Hepatocyte (in vitro differentiated cells): Measurements from ENCODE around the gene RIOX2. TPM values are rescaled to one million over a fixed set of nuclear protein-coding genes. Genes with fewer than 3 reads are reported as not detected.

Source experiments
- DNase-seq: peaks from one replicate; pipeline ENCODE4 v3.0.0-alpha.2; 2016; ENCODE audit warnings: low spot score
- H2AFZ ChIP-seq: fragments of 200-600 bp; sonication (generic); 2 replicates; pipeline ENCODE4 v1.6.0; 2016; ENCODE audit warnings: antibody characterized with exemption, mild to moderate bottlenecking
- H3K27ac ChIP-seq: fragments of 200-600 bp; sonication (generic); 2 replicates; pipeline ENCODE4 v1.5.1; 2016; ENCODE audit warnings: mild to moderate bottlenecking
- H3K27me3 ChIP-seq: fragments of 200-600 bp; sonication (generic); 2 replicates; pipeline ENCODE4 v1.6.1; 2016
- H3K36me3 ChIP-seq: fragments of 200-600 bp; sonication (generic); replicated peaks from 2 replicates; pipeline ENCODE4 v1.5.1; 2016; ENCODE audit warnings: low read depth; ENCODE audit not compliant: insufficient read depth
- H3K4me1 ChIP-seq: fragments of 200-600 bp; sonication (generic); 2 replicates; pipeline ENCODE4 v1.5.1; 2016; ENCODE audit warnings: mild to moderate bottlenecking, moderate library complexity; ENCODE audit not compliant: insufficient read depth
- H3K4me2 ChIP-seq: fragments of 200-600 bp; sonication (generic); 2 replicates; pipeline ENCODE4 v1.6.0; 2016
- H3K4me3 ChIP-seq: fragments of 200-600 bp; sonication (generic); 2 replicates; pipeline ENCODE4 v1.5.1; 2016; ENCODE audit warnings: mild to moderate bottlenecking
- H3K79me2 ChIP-seq: fragments of 200-600 bp; sonication (generic); 2 replicates; pipeline ENCODE4 v1.6.0; 2017; ENCODE audit warnings: mild to moderate bottlenecking
- H3K9me2 ChIP-seq: fragments of 200-600 bp; sonication (generic); replicated peaks from 2 replicates; pipeline ENCODE4 v1.6.0; 2017; ENCODE audit warnings: mild to moderate bottlenecking; ENCODE audit not compliant: insufficient read depth
- H3K9me3 ChIP-seq: fragments of 200-600 bp; sonication (generic); 2 replicates; pipeline ENCODE4 v1.5.1; 2016; ENCODE audit warnings: low read depth, mild to moderate bottlenecking
- H4K20me1 ChIP-seq: fragments of 200-600 bp; sonication (generic); 2 replicates; pipeline ENCODE4 v1.6.0; 2016; ENCODE audit warnings: mild to moderate bottlenecking; ENCODE audit not compliant: insufficient read depth, poor library complexity, severe bottlenecking
- CTCF ChIP-seq: fragments of 200-600 bp; sonication (generic); IDR thresholded peaks from 2 replicates; pipeline ENCODE4 v1.5.1; 2016; ENCODE audit warnings: antibody characterized with exemption, mild to moderate bottlenecking; ENCODE audit not compliant: poor library complexity
- EZH2 ChIP-seq: fragments of 200-600 bp; sonication (generic); IDR thresholded peaks from 2 replicates; pipeline ENCODE4 v1.6.1; 2016; ENCODE audit warnings: antibody characterized with exemption, mild to moderate bottlenecking, borderline replicate concordance
- EZH2phosphoT487 ChIP-seq: fragments of 200-600 bp; sonication (generic); IDR thresholded peaks from one replicate; pipeline ENCODE4 v1.6.1; 2018; ENCODE audit warnings: antibody characterized with exemption, mild to moderate bottlenecking, low read depth, moderate library complexity; ENCODE audit not compliant: unreplicated experiment, severe bottlenecking
- whole genome bisulfite sequencing: methylation state at CpG from one replicate; pipeline ENCODE4 v1.1.6; 2016; ENCODE audit warnings: low lambda C conversion rate; ENCODE audit errors: missing lambda C conversion rate; 5-methylcytosine and 5-hydroxymethylcytosine counted together
- polyA plus RNA-seq: library from polyadenylated mRNA; unstranded; fragments of >200 nt; fragmentation: Nextera tagmentation; extraction: Ambion mirVana; gene quantifications from 2 replicates; pipeline ENCODE4 v1.2.1, GENCODE V29; 2016
- total RNA-seq: library from RNA; depleted of rRNA; stranded (reverse); fragments of >200 nt; gene quantifications from 2 replicates; pipeline ENCODE4 v1.2.3, GENCODE V29; 2014

The RIOX2 gene
- total and polyA plus RNA-seq, 2 experiments from 2014 or later: 15.5 to 26.2 TPM

GRCh38 chr3:97952872-97953271 is 19.4 kb downstream of the RIOX2 start:
- Histone ChIP-seq H3K4me3 (no peak overlapping the region), H2AFZ (no peak overlapping the region), H3K9me3 (no peaks in the 10 kb centered on the region), H3K27ac (peak overlapping the region; percentile 75), H4K20me1 (no peaks in the 10 kb centered on the region), H3K36me3 (no peaks in the 10 kb centered on the region), H3K4me1 (peaks cover under 1% of the 10 kb centered on the region), H3K9me2 (no peaks in the 10 kb centered on the region), H3K79me2 (no peaks in the 10 kb centered on the region), H3K4me2 (no peak overlapping the region), H3K27me3 (no peaks in the 10 kb centered on the region)
- DNase-seq: no peak
- 75% methylated on average over 1 of the region's 1 CpG for WGBS
- TF ChIP-seq CTCF: no peak

- Histone ChIP-seq H3K9me3 (no peaks in the 10 kb centered on the region), H3K4me2 (no peak overlapping the region), H2AFZ (no peak overlapping the region), H3K36me3 (no peaks in the 10 kb centered on the region), H3K27me3 (no peaks in the 10 kb centered on the region), H3K4me1 (peaks cover 6% of the 10 kb centered on the region), H3K4me3 (no peak overlapping the region), H3K9me2 (no peaks in the 10 kb centered on the region), H3K27ac (peak overlapping the region; percentile 75), H4K20me1 (no peaks in the 10 kb centered on the region), H3K79me2 (no peaks in the 10 kb centered on the region)
- TF ChIP-seq EZH2phosphoT487: no peak
- TF ChIP-seq EZH2: no peak
- TF ChIP-seq CTCF: no peak
- WGBS: 92% methylated on average over 3 of the region's 3 CpGs
- DNase-seq: no peak
These were observed 20.0 kb downstream of the RIOX2 start for GRCh38 chr3:97952280-97952679.

GRCh38 chr3:97950360-97950759 is 21.9 kb downstream of the RIOX2 start:
- no peak for TF ChIP-seq CTCF
- no peak for TF ChIP-seq EZH2
- no peak for TF ChIP-seq EZH2phosphoT487
- no peak overlapping the region for H3K27ac ChIP-seq
- H2AFZ ChIP-seq: no peak overlapping the region
- no peak overlapping the region for H3K4me3 ChIP-seq
- no peak for DNase-seq
- no peaks in the 10 kb centered on the region for H3K9me3 ChIP-seq
- H4K20me1 ChIP-seq: no peaks in the 10 kb centered on the region
- H3K9me2 ChIP-seq: no peaks in the 10 kb centered on the region
- peaks cover 6% of the 10 kb centered on the region for H3K4me1 ChIP-seq
- H3K79me2 ChIP-seq: no peaks in the 10 kb centered on the region
- no peaks in the 10 kb centered on the region for H3K27me3 ChIP-seq
- H3K36me3 ChIP-seq: no peaks in the 10 kb centered on the region
- 80% methylated on average over 3 of the region's 3 CpGs for WGBS
- no peak overlapping the region for H3K4me2 ChIP-seq

GRCh38 chr3:97949743-97950142 is 22.5 kb downstream of the RIOX2 start:
- Histone ChIP-seq H3K79me2 (no peaks in the 10 kb centered on the region), H3K9me3 (no peaks in the 10 kb centered on the region), H4K20me1 (no peaks in the 10 kb centered on the region), H3K4me1 (peaks cover 6% of the 10 kb centered on the region), H3K4me3 (no peak overlapping the region), H3K9me2 (no peaks in the 10 kb centered on the region), H3K36me3 (no peaks in the 10 kb centered on the region), H3K27ac (no peak overlapping the region), H3K4me2 (no peak overlapping the region), H3K27me3 (no peaks in the 10 kb centered on the region), H2AFZ (no peak overlapping the region)
- WGBS: 79% methylated on average over 5 of the region's 5 CpGs
- DNase-seq: no peak
- no peak for TF ChIP-seq CTCF
- TF ChIP-seq EZH2phosphoT487: no peak
- TF ChIP-seq EZH2: no peak
